ENCODE data around the gene NALCN.

NALCN gene

DNA sequence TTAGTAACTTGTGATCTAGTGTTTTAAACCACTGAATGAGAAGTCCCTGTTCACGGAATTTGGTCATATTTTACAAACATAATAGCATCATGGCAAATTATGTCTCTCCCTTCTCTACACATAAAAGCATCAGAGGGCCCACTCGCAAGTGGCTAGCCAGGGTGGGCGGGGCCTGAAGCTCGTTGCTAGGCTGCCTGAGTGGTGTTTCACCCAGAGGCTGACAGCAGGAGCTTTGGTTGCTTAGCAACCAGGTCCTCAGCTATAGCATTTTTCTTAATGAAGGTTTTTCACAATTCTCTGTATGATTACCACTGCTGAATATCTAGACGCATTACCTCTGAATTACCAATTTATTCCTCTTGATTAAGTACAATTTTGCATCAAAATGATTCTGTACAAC lies 126.5 kb downstream of the NALCN start:
- CTCF ChIA-PET = interaction anchor here (0.6 kb wide), 1 partner anchor 467 kb away, joined by 3 read pairs; no protein-coding TSS in a partner anchor

DNA sequence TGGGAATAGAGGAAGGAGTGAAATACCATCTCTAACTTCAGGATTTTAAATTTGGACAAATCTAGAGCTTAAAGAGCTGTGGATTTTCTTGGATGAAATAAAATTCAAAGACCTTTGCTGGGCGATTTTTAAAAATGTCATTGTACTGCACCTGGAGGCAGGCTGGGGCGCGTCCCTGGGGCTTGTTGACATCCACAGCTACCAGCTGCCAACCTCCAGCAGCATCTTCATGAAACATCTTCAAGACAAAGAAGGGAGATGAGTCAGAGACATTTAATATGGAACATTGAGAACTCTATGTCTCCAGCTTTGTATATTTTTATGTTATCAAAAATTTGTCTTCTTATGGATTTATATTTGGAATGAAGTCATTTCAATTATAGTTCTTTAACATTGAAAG lies 132.5 kb downstream of the NALCN start:
- ChIA-PET CTCF (no interaction called here), POLR2A (no interaction called here)
- H3K4me3 ChIP-seq (ENCODE audit: low read depth, low read length) = no peak overlapping the region
- TF ChIP-seq ZNF585B (tag by site-specific recombination; IDR thresholded peaks at IDR 0.05) (no peak), ZEB2 (tag by site-specific recombination; IDR thresholded peaks at IDR 0.05) (no peak), ZBTB17 (tag by site-specific recombination; IDR thresholded peaks at IDR 0.05) (no peak), ZNF391 (tag by site-specific recombination; IDR thresholded peaks at IDR 0.05; ENCODE audit: borderline replicate concordance, low read depth) (no peak), HOXD13 (CRISPR knock-in tag; IDR thresholded peaks at IDR 0.05; ENCODE audit: borderline replicate concordance) (no peak)
- TF ChIP-seq, protein P1, sequence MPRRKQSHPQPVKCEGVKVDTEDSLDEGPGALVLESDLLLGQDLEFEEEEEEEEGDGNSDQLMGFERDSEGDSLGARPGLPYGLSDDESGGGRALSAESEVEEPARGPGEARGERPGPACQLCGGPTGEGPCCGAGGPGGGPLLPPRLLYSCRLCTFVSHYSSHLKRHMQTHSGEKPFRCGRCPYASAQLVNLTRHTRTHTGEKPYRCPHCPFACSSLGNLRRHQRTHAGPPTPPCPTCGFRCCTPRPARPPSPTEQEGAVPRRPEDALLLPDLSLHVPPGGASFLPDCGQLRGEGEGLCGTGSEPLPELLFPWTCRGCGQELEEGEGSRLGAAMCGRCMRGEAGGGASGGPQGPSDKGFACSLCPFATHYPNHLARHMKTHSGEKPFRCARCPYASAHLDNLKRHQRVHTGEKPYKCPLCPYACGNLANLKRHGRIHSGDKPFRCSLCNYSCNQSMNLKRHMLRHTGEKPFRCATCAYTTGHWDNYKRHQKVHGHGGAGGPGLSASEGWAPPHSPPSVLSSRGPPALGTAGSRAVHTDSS (tag by site-specific recombination; IDR thresholded peaks at IDR 0.05) = no peak
- H3K36me3 ChIP-seq (ENCODE audit: control insufficient read depth in 2 of 2, insufficient read depth in 1 of 2, low read length in 2 of 2) = no peaks in the 10 kb centered on the region
- no peaks in the 10 kb centered on the region for H3K9me3 ChIP-seq (ENCODE audit: control insufficient read depth, insufficient read depth, low read depth, low read length)
- no peaks in the 10 kb centered on the region for H3K4me1 ChIP-seq (ENCODE audit: control insufficient read depth, insufficient read depth, low read length)
- no peak overlapping the region for H3K27ac ChIP-seq (ENCODE audit: extremely low read depth, low read depth, low read length)

More for the DNA sequence above, 126.5 kb downstream of the NALCN start:
- TF ChIP-seq ZNF777 (tag by site-specific recombination; IDR thresholded peaks at IDR 0.05; ENCODE audit: borderline replicate concordance) (no peak), ZFP69B (tag by site-specific recombination; IDR thresholded peaks at IDR 0.05) (no peak), ZNF561 (tag by site-specific recombination; IDR thresholded peaks at IDR 0.05; ENCODE audit: borderline replicate concordance) (no peak), ZNF16 (tag by site-specific recombination; IDR thresholded peaks at IDR 0.05; ENCODE audit: low read depth) (no peak), ZNF785 (tag by site-specific recombination; IDR thresholded peaks at IDR 0.05) (no peak), ZXDB (tag by site-specific recombination; IDR thresholded peaks at IDR 0.05) (no peak), KLF7 (tag by site-specific recombination; IDR thresholded peaks at IDR 0.05; ENCODE audit: borderline replicate concordance) (no peak), ZNF37A (tag by site-specific recombination; IDR thresholded peaks at IDR 0.05) (no peak), ZNF776 (tag by site-specific recombination; IDR thresholded peaks at IDR 0.05; ENCODE audit: borderline replicate concordance) (no peak), ZBTB21 (tag by site-specific recombination; IDR thresholded peaks at IDR 0.05) (no peak), ZNF175 (tag by site-specific recombination; IDR thresholded peaks at IDR 0.05) (no peak), ZNF10 (tag by site-specific recombination; IDR thresholded peaks at IDR 0.05) (no peak), ZNF266 (tag by site-specific recombination; IDR thresholded peaks at IDR 0.05; ENCODE audit: low read depth) (no peak), ZEB2 (tag by site-specific recombination; IDR thresholded peaks at IDR 0.05) (no peak), ZNF571 (tag by site-specific recombination; IDR thresholded peaks at IDR 0.05) (no peak)
- TF ChIP-seq, protein P2, sequence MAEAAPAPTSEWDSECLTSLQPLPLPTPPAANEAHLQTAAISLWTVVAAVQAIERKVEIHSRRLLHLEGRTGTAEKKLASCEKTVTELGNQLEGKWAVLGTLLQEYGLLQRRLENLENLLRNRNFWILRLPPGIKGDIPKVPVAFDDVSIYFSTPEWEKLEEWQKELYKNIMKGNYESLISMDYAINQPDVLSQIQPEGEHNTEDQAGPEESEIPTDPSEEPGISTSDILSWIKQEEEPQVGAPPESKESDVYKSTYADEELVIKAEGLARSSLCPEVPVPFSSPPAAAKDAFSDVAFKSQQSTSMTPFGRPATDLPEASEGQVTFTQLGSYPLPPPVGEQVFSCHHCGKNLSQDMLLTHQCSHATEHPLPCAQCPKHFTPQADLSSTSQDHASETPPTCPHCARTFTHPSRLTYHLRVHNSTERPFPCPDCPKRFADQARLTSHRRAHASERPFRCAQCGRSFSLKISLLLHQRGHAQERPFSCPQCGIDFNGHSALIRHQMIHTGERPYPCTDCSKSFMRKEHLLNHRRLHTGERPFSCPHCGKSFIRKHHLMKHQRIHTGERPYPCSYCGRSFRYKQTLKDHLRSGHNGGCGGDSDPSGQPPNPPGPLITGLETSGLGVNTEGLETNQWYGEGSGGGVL (tag by site-specific recombination; IDR thresholded peaks at IDR 0.05) = no peak
- TF ChIP-seq, protein P3, sequence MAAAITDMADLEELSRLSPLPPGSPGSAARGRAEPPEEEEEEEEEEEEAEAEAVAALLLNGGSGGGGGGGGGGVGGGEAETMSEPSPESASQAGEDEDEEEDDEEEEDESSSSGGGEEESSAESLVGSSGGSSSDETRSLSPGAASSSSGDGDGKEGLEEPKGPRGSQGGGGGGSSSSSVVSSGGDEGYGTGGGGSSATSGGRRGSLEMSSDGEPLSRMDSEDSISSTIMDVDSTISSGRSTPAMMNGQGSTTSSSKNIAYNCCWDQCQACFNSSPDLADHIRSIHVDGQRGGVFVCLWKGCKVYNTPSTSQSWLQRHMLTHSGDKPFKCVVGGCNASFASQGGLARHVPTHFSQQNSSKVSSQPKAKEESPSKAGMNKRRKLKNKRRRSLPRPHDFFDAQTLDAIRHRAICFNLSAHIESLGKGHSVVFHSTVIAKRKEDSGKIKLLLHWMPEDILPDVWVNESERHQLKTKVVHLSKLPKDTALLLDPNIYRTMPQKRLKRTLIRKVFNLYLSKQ (tag by site-specific recombination; IDR thresholded peaks at IDR 0.05; ENCODE audit: borderline replicate concordance) = no peak
- TF ChIP-seq, protein P4, sequence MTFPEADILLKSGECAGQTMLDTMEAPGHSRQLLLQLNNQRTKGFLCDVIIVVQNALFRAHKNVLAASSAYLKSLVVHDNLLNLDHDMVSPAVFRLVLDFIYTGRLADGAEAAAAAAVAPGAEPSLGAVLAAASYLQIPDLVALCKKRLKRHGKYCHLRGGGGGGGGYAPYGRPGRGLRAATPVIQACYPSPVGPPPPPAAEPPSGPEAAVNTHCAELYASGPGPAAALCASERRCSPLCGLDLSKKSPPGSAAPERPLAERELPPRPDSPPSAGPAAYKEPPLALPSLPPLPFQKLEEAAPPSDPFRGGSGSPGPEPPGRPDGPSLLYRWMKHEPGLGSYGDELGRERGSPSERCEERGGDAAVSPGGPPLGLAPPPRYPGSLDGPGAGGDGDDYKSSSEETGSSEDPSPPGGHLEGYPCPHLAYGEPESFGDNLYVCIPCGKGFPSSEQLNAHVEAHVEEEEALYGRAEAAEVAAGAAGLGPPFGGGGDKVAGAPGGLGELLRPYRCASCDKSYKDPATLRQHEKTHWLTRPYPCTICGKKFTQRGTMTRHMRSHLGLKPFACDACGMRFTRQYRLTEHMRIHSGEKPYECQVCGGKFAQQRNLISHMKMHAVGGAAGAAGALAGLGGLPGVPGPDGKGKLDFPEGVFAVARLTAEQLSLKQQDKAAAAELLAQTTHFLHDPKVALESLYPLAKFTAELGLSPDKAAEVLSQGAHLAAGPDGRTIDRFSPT (tag by site-specific recombination; IDR thresholded peaks at IDR 0.05) = no peak
- H3K27ac ChIP-seq (ENCODE audit: extremely low read depth, low read depth, low read length) = no peak overlapping the region
- H3K9me3 ChIP-seq (ENCODE audit: control insufficient read depth, insufficient read depth, low read depth, low read length) = no peaks in the 10 kb centered on the region
- POLR2A ChIA-PET = no interaction called here
- H3K36me3 ChIP-seq (ENCODE audit: control insufficient read depth in 2 of 2, insufficient read depth in 1 of 2, low read length in 2 of 2) = no peaks in the 10 kb centered on the region
- no peaks in the 10 kb centered on the region for H3K4me1 ChIP-seq (ENCODE audit: control insufficient read depth, insufficient read depth, low read length)
- no peak overlapping the region for H3K4me3 ChIP-seq (ENCODE audit: low read depth, low read length)

Measured in HEK293 (cell line).